ENCODE measurements around the gene MYO5B.

Gene MYO5B

DNA sequence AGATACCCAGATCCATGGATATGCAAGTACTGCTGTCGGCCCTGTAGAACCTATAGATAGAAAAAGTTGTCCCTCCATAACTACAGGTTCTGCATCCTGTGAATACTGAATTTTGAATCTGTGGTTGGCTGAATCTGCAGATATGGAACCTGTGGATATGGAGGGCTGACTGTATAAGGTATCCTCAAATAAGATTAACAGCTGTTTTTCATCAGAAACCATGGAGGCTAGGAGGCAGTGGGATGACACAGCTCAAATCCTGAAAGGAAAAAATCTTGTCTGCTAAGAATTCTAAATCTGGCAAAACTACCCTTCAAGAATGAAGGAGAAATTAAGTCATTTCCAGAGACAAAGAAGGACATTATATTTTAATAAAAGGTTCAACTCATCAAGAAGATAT lies 367.0 kb downstream of the MYO5B start:
- TF ChIP-seq, protein P1, sequence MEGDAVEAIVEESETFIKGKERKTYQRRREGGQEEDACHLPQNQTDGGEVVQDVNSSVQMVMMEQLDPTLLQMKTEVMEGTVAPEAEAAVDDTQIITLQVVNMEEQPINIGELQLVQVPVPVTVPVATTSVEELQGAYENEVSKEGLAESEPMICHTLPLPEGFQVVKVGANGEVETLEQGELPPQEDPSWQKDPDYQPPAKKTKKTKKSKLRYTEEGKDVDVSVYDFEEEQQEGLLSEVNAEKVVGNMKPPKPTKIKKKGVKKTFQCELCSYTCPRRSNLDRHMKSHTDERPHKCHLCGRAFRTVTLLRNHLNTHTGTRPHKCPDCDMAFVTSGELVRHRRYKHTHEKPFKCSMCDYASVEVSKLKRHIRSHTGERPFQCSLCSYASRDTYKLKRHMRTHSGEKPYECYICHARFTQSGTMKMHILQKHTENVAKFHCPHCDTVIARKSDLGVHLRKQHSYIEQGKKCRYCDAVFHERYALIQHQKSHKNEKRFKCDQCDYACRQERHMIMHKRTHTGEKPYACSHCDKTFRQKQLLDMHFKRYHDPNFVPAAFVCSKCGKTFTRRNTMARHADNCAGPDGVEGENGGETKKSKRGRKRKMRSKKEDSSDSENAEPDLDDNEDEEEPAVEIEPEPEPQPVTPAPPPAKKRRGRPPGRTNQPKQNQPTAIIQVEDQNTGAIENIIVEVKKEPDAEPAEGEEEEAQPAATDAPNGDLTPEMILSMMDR (IDR thresholded peaks at IDR 0.05; ENCODE audit: low read depth, low read length, missing control alignments) = no peak

DNA sequence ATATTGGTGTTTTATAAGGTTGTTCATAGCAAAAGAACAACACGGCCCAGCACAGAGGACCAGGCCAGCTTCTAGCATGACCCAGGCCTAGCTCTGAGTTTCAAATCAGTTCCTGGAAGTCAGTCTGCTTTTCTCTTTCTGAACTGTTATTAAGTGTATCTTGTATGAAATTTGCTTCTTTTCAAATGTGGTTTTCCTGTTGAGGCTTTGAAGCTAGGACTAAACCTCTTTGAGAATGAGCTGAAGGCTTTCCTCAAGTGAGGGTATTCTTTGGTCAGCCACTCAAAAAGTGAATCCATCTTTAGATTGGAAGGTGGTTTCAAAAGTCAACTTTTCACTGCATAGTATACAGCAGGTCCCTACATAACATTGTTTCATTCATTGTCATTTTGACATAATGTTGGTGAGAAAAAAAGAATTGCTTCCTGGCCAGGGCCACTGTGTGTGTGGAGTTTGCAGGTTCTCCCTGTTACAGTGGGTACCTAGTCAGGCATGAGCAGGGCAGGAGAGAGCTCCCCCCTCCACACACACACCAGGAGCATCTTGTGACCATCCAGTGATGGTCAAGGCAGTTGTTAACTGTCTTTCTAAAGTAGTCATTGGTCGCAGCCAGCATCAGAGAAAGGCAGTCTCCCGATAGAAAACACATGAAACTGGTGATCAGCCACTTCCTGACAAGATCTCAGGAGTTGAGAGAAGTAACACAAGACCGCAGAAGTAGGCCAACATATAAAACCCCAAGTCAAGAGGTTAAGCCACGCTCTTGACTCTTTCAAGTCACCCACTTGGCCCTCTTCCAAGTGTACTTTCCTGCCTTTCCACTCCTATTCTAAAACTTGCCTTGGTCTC lies 374.9 kb downstream of the MYO5B start:
- DNase-seq (ENCODE audit: low read depth) = peak; percentile 25
- H3K4me3 ChIP-seq (ENCODE audit: low read depth, low read length) = no peak overlapping the region
- TF ChIP-seq, protein P1 (IDR thresholded peaks at IDR 0.05; ENCODE audit: low read depth, low read length, missing control alignments) = no peak

More for the DNA sequence above, 367.0 kb downstream of the MYO5B start:
- no peak for DNase-seq (ENCODE audit: low read depth)
- no peak overlapping the region for H3K4me3 ChIP-seq (ENCODE audit: low read depth, low read length)

- no peak overlapping the region for H3K4me3 ChIP-seq (ENCODE audit: low read depth, low read length)
- TF ChIP-seq, protein P1 (IDR thresholded peaks at IDR 0.05; ENCODE audit: low read depth, low read length, missing control alignments) = no peak
- no peak for DNase-seq (ENCODE audit: low read depth)
Measured at GRCh38 chr18:49819071-49819662, 375.8 kb downstream of the MYO5B start.

GRCh38 chr18:49817947-49818346 lies 377.0 kb downstream of the MYO5B start:
- no peak overlapping the region for H3K4me3 ChIP-seq (ENCODE audit: low read depth, low read length)
- TF ChIP-seq, protein P1 (IDR thresholded peaks at IDR 0.05; ENCODE audit: low read depth, low read length, missing control alignments) = no peak
- no peak for DNase-seq (ENCODE audit: low read depth)

GRCh38 chr18:49815927-49816326 lies 379.0 kb downstream of the MYO5B start:
- DNase-seq (ENCODE audit: low read depth) = no peak
- TF ChIP-seq, protein P1 (IDR thresholded peaks at IDR 0.05; ENCODE audit: low read depth, low read length, missing control alignments) = no peak

GRCh38 chr18:49814147-49814499 lies 380.8 kb downstream of the MYO5B start:
- DNase-seq (ENCODE audit: low read depth) = no peak
- TF ChIP-seq, protein P1 (IDR thresholded peaks at IDR 0.05; ENCODE audit: low read depth, low read length, missing control alignments) = no peak
- H3K4me3 ChIP-seq (ENCODE audit: low read depth, low read length) = peak overlapping the region; percentile 71

More at GRCh38 chr18:49815927-49816326, 379.0 kb downstream of the MYO5B start:
- no peak overlapping the region for H3K4me3 ChIP-seq (ENCODE audit: low read depth, low read length)

All from GM12864 (cell line).